IPS-NIHi11 (cell line): ENCODE measurements around the gene GFRA4.

Source experiments
- DNase-seq: peaks from one replicate; pipeline ENCODE4 v3.0.0; 2012; ENCODE audit warnings: mixed read lengths, low spot score

GFRA4 gene

GRCh38 chr20:3652676-3653596, 10.3 kb downstream of the GFRA4 start:
- DNase-seq: no peak

GRCh38 chr20:3652221-3652620, 11.0 kb downstream of the GFRA4 start:
- DNase-seq: no peak

GRCh38 chr20:3651204-3651962, 11.8 kb downstream of the GFRA4 start:
- no peak for DNase-seq

- no peak for DNase-seq
Observed at GRCh38 chr20:3648951-3649350, 14.2 kb downstream of the GFRA4 start.

- no peak for DNase-seq
Observed at GRCh38 chr20:3647473-3647872, 15.7 kb downstream of the GFRA4 start.

- no peak for DNase-seq
Observed at GRCh38 chr20:3646651-3647050, 16.5 kb downstream of the GFRA4 start.

- DNase-seq: no peak
Observed at GRCh38 chr20:3646067-3646440, 17.1 kb downstream of the GFRA4 start.

- no peak for DNase-seq
Observed at GRCh38 chr20:3645309-3646066, 17.7 kb downstream of the GFRA4 start.

- no peak for DNase-seq
Observed at GRCh38 chr20:3640259-3640658, 22.9 kb downstream of the GFRA4 start.

GRCh38 chr20:3635346-3635745, 27.9 kb downstream of the GFRA4 start:
- no peak for DNase-seq

GRCh38 chr20:3633913-3634478, 29.2 kb downstream of the GFRA4 start:
- DNase-seq: no peak

- DNase-seq: no peak
Observed at GRCh38 chr20:3632311-3633004, 30.7 kb downstream of the GFRA4 start.

- DNase-seq: no peak
Observed at GRCh38 chr20:3631534-3631933, 31.7 kb downstream of the GFRA4 start.

- DNase-seq: no peak
Observed at GRCh38 chr20:3630429-3630828, 32.8 kb downstream of the GFRA4 start.

- peak; percentile 25 for DNase-seq
Observed at GRCh38 chr20:3629893-3630292, 33.3 kb downstream of the GFRA4 start.

- DNase-seq: no peak
Observed at GRCh38 chr20:3628502-3629314, 34.5 kb downstream of the GFRA4 start.

GRCh38 chr20:3627476-3627875, 35.7 kb downstream of the GFRA4 start:
- no peak for DNase-seq

- DNase-seq: no peak
Observed at GRCh38 chr20:3622406-3622805, 40.8 kb downstream of the GFRA4 start.

GRCh38 chr20:3621111-3621510, 42.1 kb downstream of the GFRA4 start:
- peak; percentile 57 for DNase-seq

GRCh38 chr20:3616250-3616649, 46.9 kb downstream of the GFRA4 start:
- peak; percentile 66 for DNase-seq
